Neuronal stem cell (in vitro differentiated cells): ENCODE data around the gene ROS1.

Experiments
- DNase-seq: peaks from one replicate; pipeline ENCODE4 v3.0.0-alpha.2; 2013; ENCODE audit warnings: low spot score
- H2AFZ ChIP-seq: one replicate; pipeline ENCODE4 v1.6.1; 2013; ENCODE audit warnings: mild to moderate bottlenecking, low read length, inconsistent platforms
- H2AK5ac ChIP-seq: 2 replicates; pipeline ENCODE4 v1.6.1; 2013; ENCODE audit warnings: low read depth, mild to moderate bottlenecking, inconsistent platforms, low read length, moderate library complexity, mixed read lengths
- H2BK120ac ChIP-seq: 2 replicates; pipeline ENCODE4 v1.6.1; 2013; ENCODE audit warnings: low read depth, mild to moderate bottlenecking, inconsistent platforms, low read length, moderate library complexity, mixed read lengths
- H2BK12ac ChIP-seq: one replicate; pipeline ENCODE4 v1.6.1; 2013; ENCODE audit warnings: low read length, inconsistent platforms
- H2BK15ac ChIP-seq: 2 replicates; pipeline ENCODE4 v1.6.1; 2013; ENCODE audit warnings: mild to moderate bottlenecking, low read length, inconsistent platforms, mixed read lengths
- H2BK5ac ChIP-seq: one replicate; pipeline ENCODE4 v1.6.1; 2013; ENCODE audit warnings: inconsistent platforms, mild to moderate bottlenecking, low read length, moderate library complexity
- H3K14ac ChIP-seq: one replicate; pipeline ENCODE4 v1.6.1; 2013; ENCODE audit warnings: low read length, inconsistent platforms
- H3K18ac ChIP-seq: 2 replicates; pipeline ENCODE4 v1.6.1; 2013; ENCODE audit warnings: low read length, inconsistent platforms
- H3K23ac ChIP-seq: 2 replicates; pipeline ENCODE4 v1.6.1; 2013; ENCODE audit warnings: low read depth, mild to moderate bottlenecking, mixed read lengths, low read length, inconsistent platforms; ENCODE audit not compliant: poor library complexity
- H3K27ac ChIP-seq: replicated peaks from 3 replicates; pipeline ENCODE4 v1.5.1; 2013; ENCODE audit warnings: low read length, inconsistent platforms
- H3K27me3 ChIP-seq, 3 experiments: 2 replicates each; pipeline ENCODE4 v1.6.1; 2013; ENCODE audit warnings: low read length in 3 of 3, mild to moderate bottlenecking in 2 of 3, inconsistent platforms in 1 of 3, low read depth in 1 of 3, mixed read lengths in 1 of 3, moderate library complexity in 1 of 3; ENCODE audit not compliant: control insufficient read depth in 3 of 3, insufficient read depth in 3 of 3
- H3K36me3 ChIP-seq, 2 donors: replicated peaks in 1 of 2; 2 replicates each; pipeline ENCODE4 v1.6.1; 2013; ENCODE audit warnings: low read length in 2 of 2; ENCODE audit not compliant: control insufficient read depth in 2 of 2, insufficient read depth in 2 of 2
- H3K4ac ChIP-seq: 2 replicates; pipeline ENCODE4 v1.6.1; 2013; ENCODE audit warnings: inconsistent platforms, mild to moderate bottlenecking, low read length, moderate library complexity
- H3K4me1 ChIP-seq, 2 donors: 1 replicate in 1 of 2; 2 replicates in 1 of 2; pipeline ENCODE4 v1.6.1; 2013; ENCODE audit warnings: low read length in 2 of 2, low read depth in 1 of 2; ENCODE audit not compliant: control insufficient read depth in 2 of 2, insufficient read depth in 1 of 2
- H3K4me2 ChIP-seq: one replicate; pipeline ENCODE4 v1.6.1; 2013; ENCODE audit warnings: mild to moderate bottlenecking, low read length, inconsistent platforms; ENCODE audit not compliant: insufficient read depth, poor library complexity, severe bottlenecking
- H3K4me3 ChIP-seq, 2 donors: 2 replicates each; pipeline ENCODE4 v1.5.1; 2013; ENCODE audit warnings: low read length in 2 of 2, mild to moderate bottlenecking in 2 of 2, inconsistent platforms in 1 of 2, moderate library complexity in 1 of 2
- H3K79me1 ChIP-seq: one replicate; pipeline ENCODE4 v1.6.1; 2013; ENCODE audit warnings: low read depth, mild to moderate bottlenecking, inconsistent platforms, low read length, moderate library complexity
- H3K9ac ChIP-seq: one replicate; pipeline ENCODE4 v1.6.1; 2013; ENCODE audit warnings: mild to moderate bottlenecking, low read depth, low read length, inconsistent platforms; ENCODE audit not compliant: poor library complexity
- H3K9me3 ChIP-seq, 2 donors: replicated peaks in 1 of 2; 2 replicates each; pipeline versions ENCODE3 to v1.6.1; 2013; ENCODE audit warnings: low read length in 2 of 2, mild to moderate bottlenecking in 2 of 2, inconsistent platforms in 1 of 2, low read depth in 1 of 2, mixed read lengths in 1 of 2, moderate library complexity in 1 of 2; ENCODE audit not compliant: control insufficient read depth in 2 of 2, insufficient read depth in 1 of 2
- H4K8ac ChIP-seq: one replicate; pipeline ENCODE4 v1.6.1; 2013; ENCODE audit warnings: low read depth, mild to moderate bottlenecking, inconsistent platforms, low read length, moderate library complexity
- H4K91ac ChIP-seq: one replicate; pipeline ENCODE4 v1.6.1; 2013; ENCODE audit warnings: low read length, low read depth, mild to moderate bottlenecking, inconsistent platforms; ENCODE audit not compliant: poor library complexity
- WGBS, 2 donors: extraction: QIAGEN DNeasy Blood & Tissue Kit; methylation state at CpG; one replicate each; pipeline ENCODE4 v1.1.7; 2013; ENCODE audit warnings: missing lambda C conversion rate in 2 of 2, mixed read lengths in 1 of 2; ENCODE audit not compliant: insufficient read length in 2 of 2, insufficient replicate concordance in 1 of 2; ENCODE audit errors: extremely low coverage in 2 of 2; 5-methylcytosine and 5-hydroxymethylcytosine counted together

ROS1 gene

GRCh38 chr6:117288083-117288715 is 137.5 kb downstream of the ROS1 start:
- DNase-seq, result no peak
- Histone ChIP-seq H3K4me3 (no peak overlapping the region), H2BK120ac (no peak overlapping the region), H2BK15ac (no peak overlapping the region), H4K91ac (no peak overlapping the region), H3K27ac (no peak overlapping the region), H2AFZ (no peak overlapping the region), H3K18ac (no peak overlapping the region), H3K4me1 (no peaks in the 10 kb centered on the region), H3K79me1 (no peaks in the 10 kb centered on the region), H3K9ac (no peak overlapping the region), H4K8ac (no peak overlapping the region), H3K4me2 (no peak overlapping the region), H2AK5ac (no peak overlapping the region), H3K4ac (no peak overlapping the region), H3K23ac (no peak overlapping the region), H2BK12ac (no peak overlapping the region), H3K27me3 (no peaks in the 10 kb centered on the region), H3K9me3 (no peaks in the 10 kb centered on the region), H2BK5ac (no peak overlapping the region), H3K36me3 (no peaks in the 10 kb centered on the region), H3K14ac (no peak overlapping the region)
- WGBS, 2 donors, result no CpG with 5 or more reads among the region's 3 CpGs

GRCh38 chr6:117280922-117281321 is 144.8 kb downstream of the ROS1 start:
- no peak overlapping the region for H3K23ac ChIP-seq
- no peak overlapping the region for H3K4me2 ChIP-seq
- DNase-seq, result no peak

GRCh38 chr6:117276778-117277316 is 148.9 kb downstream of the ROS1 start:
- Histone ChIP-seq H3K79me1 (no peaks in the 10 kb centered on the region), H3K4me3 (no peak overlapping the region), H3K27me3 (peaks cover 0 to 47% (median 7%) of the 10 kb centered on the region in 3 experiments), H3K23ac (no peak overlapping the region), H2BK5ac (no peak overlapping the region), H2BK12ac (no peak overlapping the region), H4K8ac (no peak overlapping the region), H2BK120ac (no peak overlapping the region), H3K4me1 (peaks cover 0 to 2% of the 10 kb centered on the region in 2 donors), H2AK5ac (no peak overlapping the region), H3K4me2 (no peak overlapping the region), H2BK15ac (no peak overlapping the region), H3K9me3 (no peaks in the 10 kb centered on the region), H4K91ac (no peak overlapping the region), H3K36me3 (no peaks in the 10 kb centered on the region), H3K9ac (no peak overlapping the region), H3K14ac (no peak overlapping the region), H3K4ac (no peak overlapping the region), H2AFZ (no peak overlapping the region), H3K27ac (no peak overlapping the region), H3K18ac (no peak overlapping the region)
- no peak for DNase-seq
- no CpG with 5 or more reads among the region's 10 CpGs for WGBS, 2 donors

More at GRCh38 chr6:117280922-117281321, 144.8 kb downstream of the ROS1 start:
- no peaks in the 10 kb centered on the region for H3K9me3 ChIP-seq
- no peak overlapping the region for H2BK15ac ChIP-seq
- no peaks in the 10 kb centered on the region for H3K79me1 ChIP-seq
- H2BK120ac ChIP-seq, result no peak overlapping the region
- H3K18ac ChIP-seq, result no peak overlapping the region
- H3K4ac ChIP-seq, result no peak overlapping the region
- H3K36me3 ChIP-seq, result no peaks in the 10 kb centered on the region
- no peak overlapping the region for H3K14ac ChIP-seq
- H2AFZ ChIP-seq, result no peak overlapping the region
- H3K4me3 ChIP-seq, result no peak overlapping the region
- H3K27ac ChIP-seq, result no peak overlapping the region
- H3K4me1 ChIP-seq, result no peaks in the 10 kb centered on the region
- H2BK5ac ChIP-seq, result no peak overlapping the region
- H2AK5ac ChIP-seq, result no peak overlapping the region
- H4K91ac ChIP-seq, result no peak overlapping the region
- no CpG with 5 or more reads among the region's 3 CpGs for whole genome bisulfite sequencing, 2 donors
- no peak overlapping the region for H3K9ac ChIP-seq
- H4K8ac ChIP-seq, result no peak overlapping the region
- H2BK12ac ChIP-seq, result no peak overlapping the region
- peaks cover 0 to 8% (median 0%) of the 10 kb centered on the region in 3 experiments for H3K27me3 ChIP-seq

- no peak overlapping the region for H3K27ac ChIP-seq
- no peak overlapping the region for H3K4me3 ChIP-seq
- no peak overlapping the region for H3K9ac ChIP-seq
- H3K9me3 ChIP-seq, result no peaks in the 10 kb centered on the region
- no CpG with 5 or more reads among the region's 5 CpGs for WGBS, 2 donors
- no peak overlapping the region for H2AFZ ChIP-seq
- no peak overlapping the region for H3K14ac ChIP-seq
- H2BK15ac ChIP-seq, result no peak overlapping the region
- H3K36me3 ChIP-seq, result no peaks in the 10 kb centered on the region
- H3K23ac ChIP-seq, result no peak overlapping the region
- H3K4me1 ChIP-seq, result peaks cover 0 to 4% of the 10 kb centered on the region in 2 donors
- H3K4ac ChIP-seq, result no peak overlapping the region
- DNase-seq, result no peak
- H3K18ac ChIP-seq, result no peak overlapping the region
- no peak overlapping the region for H2BK12ac ChIP-seq
- H3K4me2 ChIP-seq, result no peak overlapping the region
- H4K8ac ChIP-seq, result no peak overlapping the region
- no peak overlapping the region for H2BK120ac ChIP-seq
- H2AK5ac ChIP-seq, result no peak overlapping the region
- peaks cover 3 to 59% (median 13%) of the 10 kb centered on the region in 3 experiments for H3K27me3 ChIP-seq
- no peak overlapping the region for H4K91ac ChIP-seq
- no peaks in the 10 kb centered on the region for H3K79me1 ChIP-seq
- no peak overlapping the region for H2BK5ac ChIP-seq
Observed at GRCh38 chr6:117275711-117276110, 150.0 kb downstream of the ROS1 start.
